Peyer's patch (tissue), 4 donors: ENCODE data around the gene TSPAN12. TPM values are rescaled to one million over a fixed set of nuclear protein-coding genes. Genes with fewer than 3 reads are reported as not detected.

ENCODE experiments used
- DNase-seq, 3 donors: peaks; one replicate each; pipeline ENCODE4 v3.0.0-alpha.2; 2017 to 2019
- H3K27ac ChIP-seq, 4 donors: fragments of 200-600 bp; sonication (generic); one replicate each; pipeline ENCODE4 v1.5.1; 2016 to 2019
- H3K27me3 ChIP-seq, 2 donors: fragments of 200-600 bp; sonication (generic); one replicate each; pipeline ENCODE4 v1.5.1; 2019
- H3K36me3 ChIP-seq, 3 donors: fragments of 200-600 bp; sonication (generic); one replicate each; pipeline ENCODE4 v1.5.1; 2016 to 2019
- H3K4me1 ChIP-seq, 4 donors: fragments of 200-600 bp; sonication (generic); one replicate each; pipeline ENCODE4 v1.5.1; 2016 to 2019
- H3K4me3 ChIP-seq, 4 donors: fragments of 200-600 bp; sonication (generic); 1 replicate in 3 of 4; 2 replicates in 1 of 4; pipeline ENCODE4 v1.5.1; 2016 to 2019; ENCODE audit warnings: mild to moderate bottlenecking in 1 of 4
- H3K9me3 ChIP-seq, 4 donors: fragments of 200-600 bp; sonication (generic); one replicate each; pipeline ENCODE4 v1.5.1; 2016 to 2019; ENCODE audit warnings: mild to moderate bottlenecking in 1 of 4
- CTCF ChIP-seq, 6 experiments: fragments of 450-650 bp in 4 of 6; fragments of 200-600 bp in 2 of 6; sonication (generic) in 1 of 6; IDR thresholded peaks; one replicate each; pipeline ENCODE4 v1.5.1; 2017 to 2019; ENCODE audit warnings: antibody characterized with exemption in 6 of 6, mild to moderate bottlenecking in 3 of 6, moderate library complexity in 1 of 6
- POLR2A ChIP-seq, 2 donors: fragments of 450-650 bp; IDR thresholded peaks; one replicate each; pipeline ENCODE4 v1.5.1; 2017; ENCODE audit warnings: antibody characterized with exemption in 2 of 2, mild to moderate bottlenecking in 2 of 2, moderate library complexity in 2 of 2
- total RNA-seq, 4 donors: library from RNA; depleted of rRNA; stranded (reverse); fragments of >200 nt; gene quantifications; one replicate each; pipeline ENCODE4 v1.1.0, GENCODE V29; 2016

TSPAN12 gene
- total RNA-seq, 4 donors from 2014 or later: 13.2 to 103 (median 84.6) TPM

- no peaks in the 10 kb centered on the region for H3K9me3 ChIP-seq
- DNase-seq: peak in 2 of 3 donors; percentile 26 to 82
- H3K27ac ChIP-seq: no peak overlapping the region
- H3K4me1 ChIP-seq: no peaks in the 10 kb centered on the region
- H3K27me3 ChIP-seq: no peaks in the 10 kb centered on the region
- no peaks in the 10 kb centered on the region for H3K36me3 ChIP-seq
- no peak overlapping the region for H3K4me3 ChIP-seq
- TF ChIP-seq POLR2A (IDR thresholded peaks at IDR 0.05) (no peak), CTCF (IDR thresholded peaks at IDR 0.05) (peak; percentile 29 to 89 (median 84))
Observed at GRCh38 chr7:120805636-120806388, 52.1 kb downstream of the TSPAN12 start.

DNA sequence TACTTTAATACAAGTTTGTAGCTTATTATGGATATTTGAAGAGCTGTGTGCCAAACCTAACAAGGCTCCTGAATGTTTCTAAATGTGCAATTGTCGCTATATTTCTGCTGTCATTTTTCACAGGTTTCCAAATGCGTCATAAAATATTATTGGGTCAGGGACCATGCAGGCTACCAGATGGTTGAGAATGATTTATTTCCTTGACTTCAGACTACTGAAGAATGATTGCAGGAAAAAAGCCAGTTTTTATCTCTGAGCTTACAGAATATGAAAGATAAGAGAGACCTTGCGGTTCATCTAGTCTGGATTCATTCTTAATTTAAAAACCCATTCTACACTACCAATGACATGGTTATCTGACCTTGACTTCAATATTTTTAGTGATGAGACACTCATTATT lies 55.2 kb downstream of the TSPAN12 start:
- H3K27me3 ChIP-seq: no peaks in the 10 kb centered on the region
- H3K36me3 ChIP-seq: no peaks in the 10 kb centered on the region
- no peak overlapping the region for H3K4me3 ChIP-seq
- H3K9me3 ChIP-seq: no peaks in the 10 kb centered on the region
- DNase-seq: no peak
- TF ChIP-seq POLR2A (IDR thresholded peaks at IDR 0.05): no peak
- TF ChIP-seq CTCF (IDR thresholded peaks at IDR 0.05): no peak
- H3K27ac ChIP-seq: no peak overlapping the region
- no peaks in the 10 kb centered on the region for H3K4me1 ChIP-seq

DNA sequence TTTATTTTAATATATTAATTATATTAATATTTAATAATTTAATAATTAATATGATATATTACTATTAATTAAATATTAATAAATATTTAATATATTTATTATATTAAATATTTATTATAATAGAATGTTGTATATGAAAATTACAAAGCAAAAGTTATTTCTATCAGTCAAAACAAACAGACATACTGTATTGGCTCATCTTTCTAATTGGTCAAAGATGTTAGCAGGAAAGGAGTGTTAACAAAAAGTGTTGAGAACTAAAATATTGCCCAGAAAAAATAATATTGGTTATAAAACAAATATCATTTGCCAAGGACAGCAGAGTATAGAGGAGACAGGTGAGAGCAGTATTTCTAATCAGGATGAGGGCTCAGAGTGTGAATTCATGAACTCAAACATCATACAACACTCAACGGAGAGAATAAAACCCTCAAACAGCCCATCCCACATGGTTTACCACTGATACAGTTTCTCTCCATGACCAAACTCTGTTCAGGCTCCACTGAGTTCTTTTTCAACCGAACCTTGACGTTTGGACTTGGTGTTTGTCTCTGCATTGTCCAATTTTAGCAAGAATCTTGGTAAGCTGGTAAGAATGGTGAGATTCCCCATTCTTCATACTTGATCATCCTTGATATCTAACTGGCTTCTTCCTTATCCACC lies 58.0 kb downstream of the TSPAN12 start:
- H3K4me3 ChIP-seq: no peak overlapping the region
- no peaks in the 10 kb centered on the region for H3K36me3 ChIP-seq
- DNase-seq: no peak
- H3K9me3 ChIP-seq: no peaks in the 10 kb centered on the region
- TF ChIP-seq POLR2A (IDR thresholded peaks at IDR 0.05) (no peak), CTCF (IDR thresholded peaks at IDR 0.05) (no peak)
- H3K27me3 ChIP-seq: peaks cover 0 to 3% of the 10 kb centered on the region in 2 donors
- no peak overlapping the region for H3K27ac ChIP-seq
- no peaks in the 10 kb centered on the region for H3K4me1 ChIP-seq

DNA sequence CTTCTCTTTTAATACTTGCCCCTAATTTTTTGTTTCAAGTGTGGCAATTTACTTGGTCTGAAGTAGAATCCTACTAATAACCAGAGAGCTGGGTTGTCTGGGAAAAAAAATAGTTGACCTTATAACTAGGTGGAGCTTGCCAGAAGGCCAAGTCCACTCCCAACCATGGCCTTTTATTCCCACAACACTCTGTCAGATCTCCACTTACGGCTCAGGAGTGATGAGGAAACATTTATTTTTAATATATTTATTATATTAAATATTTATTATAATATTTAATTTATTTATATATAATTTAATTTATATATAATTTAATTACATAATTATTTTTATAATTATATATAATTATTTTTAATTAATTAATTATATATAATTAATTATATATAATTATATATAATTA lies 58.8 kb downstream of the TSPAN12 start:
- H3K9me3 ChIP-seq: no peaks in the 10 kb centered on the region
- H3K27ac ChIP-seq: no peak overlapping the region
- peaks cover 0 to 4% (median 0%) of the 10 kb centered on the region in 3 donors for H3K36me3 ChIP-seq
- H3K27me3 ChIP-seq: peaks cover 0 to 3% of the 10 kb centered on the region in 2 donors
- no peak overlapping the region for H3K4me3 ChIP-seq
- no peak for DNase-seq
- TF ChIP-seq POLR2A (IDR thresholded peaks at IDR 0.05): no peak
- H3K4me1 ChIP-seq: no peaks in the 10 kb centered on the region

DNA sequence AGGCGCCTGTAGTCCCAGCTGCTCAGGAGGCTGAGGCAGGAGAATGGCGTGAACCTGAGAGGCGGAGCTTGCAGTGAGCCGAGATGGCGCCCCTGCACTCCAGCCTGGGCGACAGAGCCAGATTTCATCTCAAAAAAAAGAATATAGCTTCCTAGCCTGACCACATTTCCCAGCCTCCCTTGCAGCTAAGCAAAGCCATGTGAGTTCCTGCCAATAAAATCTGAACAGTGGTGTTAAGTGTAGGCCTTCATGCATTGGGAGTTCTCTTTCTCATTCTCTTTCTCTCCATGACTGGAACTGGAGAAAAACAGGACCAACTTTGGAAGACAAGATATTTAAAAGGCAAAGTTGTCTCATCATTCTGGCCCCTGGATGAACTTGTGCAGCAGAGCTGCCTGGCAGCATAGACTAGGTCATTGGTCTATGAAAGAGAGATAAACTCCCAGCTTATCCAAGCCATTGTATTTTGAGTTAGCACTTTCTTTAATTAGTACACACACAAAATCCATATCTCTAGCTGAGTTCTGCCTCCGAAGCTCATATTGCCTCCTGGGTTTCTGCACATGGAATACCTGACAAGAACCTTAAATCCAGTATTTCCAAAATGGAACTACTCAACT lies 60.8 kb downstream of the TSPAN12 start:
- no peak overlapping the region for H3K27ac ChIP-seq
- no peaks in the 10 kb centered on the region for H3K4me1 ChIP-seq
- no peak for DNase-seq
- H3K36me3 ChIP-seq: peaks cover 0 to 4% (median 0%) of the 10 kb centered on the region in 3 donors
- peaks cover 0 to 3% of the 10 kb centered on the region in 2 donors for H3K27me3 ChIP-seq
- no peaks in the 10 kb centered on the region for H3K9me3 ChIP-seq
- H3K4me3 ChIP-seq: no peak overlapping the region
- no peak for TF ChIP-seq POLR2A (IDR thresholded peaks at IDR 0.05)
- TF ChIP-seq CTCF (IDR thresholded peaks at IDR 0.05): no peak
